ENCODE data around the gene RER1.
A peak's percentile ranks its signal among the peaks of the same experiment; 100 is the strongest.

The RER1 gene

GRCh38 chr1:2441746-2442145, 50.1 kb downstream of the RER1 start:
- peak in 20 of 56 donors; percentile 8 to 58 (median 35) for DNase-seq

- no peak for DNase-seq
These were observed 51.0 kb downstream of the RER1 start for GRCh38 chr1:2442661-2443060.

GRCh38 chr1:2443277-2444137, 51.9 kb downstream of the RER1 start:
- peak in 44 of 56 donors; percentile 9 to 83 (median 58) for DNase-seq

GRCh38 chr1:2444138-2444591, 52.5 kb downstream of the RER1 start:
- DNase-seq: no peak

GRCh38 chr1:2445162-2445822, 53.7 kb downstream of the RER1 start:
- DNase-seq: peak in 3 of 56 donors; percentile 13 to 47 (median 39)

- DNase-seq: peak in 8 of 56 donors; percentile 29 to 56 (median 48)
These were observed 54.2 kb downstream of the RER1 start for GRCh38 chr1:2445823-2446215.

GRCh38 chr1:2446394-2446793, 54.8 kb downstream of the RER1 start:
- DNase-seq: peak in 53 of 56 donors; percentile 21 to 86 (median 62)

GRCh38 chr1:2446861-2447260, 55.2 kb downstream of the RER1 start:
- DNase-seq: peak in 34 of 56 donors; percentile 35 to 82 (median 55)

- DNase-seq: peak in 5 of 56 donors; percentile 14 to 63 (median 48)
These were observed 55.8 kb downstream of the RER1 start for GRCh38 chr1:2447276-2448097.

GRCh38 chr1:2448098-2448445, 56.4 kb downstream of the RER1 start:
- no peak for DNase-seq

- peak in 24 of 56 donors; percentile 23 to 66 (median 40) for DNase-seq
These were observed 58.2 kb downstream of the RER1 start for GRCh38 chr1:2449636-2450454.

GRCh38 chr1:2451741-2452140, 60.1 kb downstream of the RER1 start:
- peak in 11 of 56 donors; percentile 11 to 49 (median 37) for DNase-seq

- peak in 47 of 56 donors; percentile 13 to 89 (median 63) for DNase-seq
These were observed 60.7 kb downstream of the RER1 start for GRCh38 chr1:2452201-2452931.

GRCh38 chr1:2452932-2453315, 61.3 kb downstream of the RER1 start:
- peak in 2 of 56 donors; percentile 67 to 73 for DNase-seq

GRCh38 chr1:2454227-2454626, 62.6 kb downstream of the RER1 start:
- no peak for DNase-seq
